HCT116 (cell line): ENCODE data around the gene BAIAP2. TPM values are rescaled to one million over a fixed set of nuclear protein-coding genes. Genes with fewer than 3 reads are reported as not detected.

Source experiments
- ATAC-seq: fragments of 200-7000 bp; cut with Tn5 transposase; 2 replicates; pipeline ENCODE4 v1.9.1; 2020; ENCODE audit warnings: mild to moderate bottlenecking, moderate library complexity
- BruUV-seq: library from RNA; stranded (reverse); fragments of 400-500 nt; replicated peaks from 2 replicates; lab custom pipeline; 2021; lab: Mats Ljungman, UMichigan
- CTCF ChIA-PET: fragments of 300-600 bp; sonication (Branson Sonifier 250); formaldehyde crosslinking; loops from one replicate; lab custom pipeline; 2021; ENCODE audit warnings: antibody characterized with exemption; lab: Charles Lee
- POLR2A ChIA-PET: fragments of 300-600, 350-600 bp; sonication (Branson Sonifier 250); formaldehyde crosslinking; loops from one replicate; lab custom pipeline; 2021; ENCODE audit warnings: antibody characterized with exemption; lab: Charles Lee
- RAD21 ChIA-PET, 2 experiments: fragments of 300-600 bp; sonication (Branson Sonifier 250); formaldehyde crosslinking; loops; one replicate each; lab custom pipeline; 2023; ENCODE audit warnings: low total read pairs in 2 of 2; ENCODE audit not compliant: uncharacterized antibody in 2 of 2, unreplicated experiment in 2 of 2, low non-redundant PET in 1 of 2; lab: Charles Lee
- DNase-seq: peaks from one replicate; pipeline ENCODE4 v3.0.0-alpha.2; 2010; ENCODE audit warnings: low read depth, low spot score
- H2AFZ ChIP-seq: fragments of 200-600 bp; shearing (Covaris generic), sonication (generic); 2 replicates; pipeline ENCODE4 v1.6.1; 2017; ENCODE audit warnings: low read depth, mixed run types, mixed read lengths, antibody characterized with exemption, low read length; ENCODE audit not compliant: poor library complexity, severe bottlenecking
- H3K27ac ChIP-seq: 2 replicates; pipeline ENCODE4 v1.5.1; 2012; ENCODE audit warnings: low read depth, low read length
- H3K27me3 ChIP-seq: fragments of 200-600 bp; sonication (generic); 2 replicates; pipeline ENCODE4 v1.6.1; 2016; ENCODE audit warnings: mixed run types, low read length, mixed read lengths; ENCODE audit not compliant: insufficient read depth
- H3K36me3 ChIP-seq, 2 experiments: fragments of 200-500 bp in 1 of 2; fragments of 200-600 bp in 1 of 2; sonication (Bioruptor generic) in 1 of 2; sonication (generic) in 1 of 2; 2 replicates each; pipeline versions ENCODE4 v1.5.1 to v1.6.1; 2014 to 2016; ENCODE audit warnings: low read length in 2 of 2, inconsistent platforms in 1 of 2, mixed read lengths in 1 of 2, mixed run types in 1 of 2; ENCODE audit not compliant: insufficient read depth in 2 of 2, control insufficient read depth in 1 of 2
- H3K4me1 ChIP-seq, 2 experiments: fragments of 200-600 bp in 1 of 2; sonication (generic) in 1 of 2; 2 replicates each; pipeline versions ENCODE4 v1.5.1 to v1.6.1; 2012 to 2017; ENCODE audit warnings: low read length in 2 of 2, inconsistent platforms in 1 of 2, mild to moderate bottlenecking in 1 of 2, mixed read lengths in 1 of 2, mixed run types in 1 of 2, moderate library complexity in 1 of 2; ENCODE audit not compliant: insufficient read depth in 2 of 2, control insufficient read depth in 1 of 2
- H3K4me2 ChIP-seq: fragments of 200-600 bp; sonication (generic); 2 replicates; pipeline ENCODE4 v1.6.1; 2017; ENCODE audit warnings: mixed run types, low read length, mixed read lengths
- H3K4me3 ChIP-seq, 2 experiments: fragments of 200-600 bp in 1 of 2; sonication (generic) in 1 of 2; replicated peaks in 1 of 2; 2 replicates each; pipeline ENCODE4 v1.5.1; 2011 to 2016; ENCODE audit warnings: low read length in 2 of 2, control low read depth in 1 of 2, low read depth in 1 of 2, mild to moderate bottlenecking in 1 of 2, mixed read lengths in 1 of 2, mixed run types in 1 of 2
- H3K79me2 ChIP-seq: fragments of 200-600 bp; sonication (generic); 2 replicates; pipeline ENCODE4 v1.6.1; 2017; ENCODE audit warnings: mild to moderate bottlenecking, mixed run types, low read length, moderate library complexity, mixed read lengths; ENCODE audit not compliant: insufficient read depth
- H3K9ac ChIP-seq: fragments of 200-600 bp; sonication (generic); 2 replicates; pipeline ENCODE4 v1.6.1; 2016; ENCODE audit warnings: low read length, mixed read lengths
- H3K9me2 ChIP-seq: fragments of 200-600 bp; sonication (generic), shearing (Covaris generic); 2 replicates; pipeline ENCODE4 v1.6.1; 2017; ENCODE audit warnings: mixed run types, mild to moderate bottlenecking, moderate library complexity; ENCODE audit not compliant: insufficient read depth
- H3K9me3 ChIP-seq, 2 experiments: fragments of 200-500 bp in 1 of 2; fragments of 200-600 bp in 1 of 2; sonication (Bioruptor generic) in 1 of 2; sonication (generic) in 1 of 2; 2 replicates each; pipeline ENCODE4 v1.6.1; 2014 to 2017; ENCODE audit warnings: low read length in 2 of 2, mixed read lengths in 2 of 2, inconsistent platforms in 1 of 2, low read depth in 1 of 2, mild to moderate bottlenecking in 1 of 2, mixed run types in 1 of 2, moderate library complexity in 1 of 2; ENCODE audit not compliant: control insufficient read depth in 1 of 2, insufficient read depth in 1 of 2
- H4K20me1 ChIP-seq: fragments of 200-600 bp; sonication (generic), shearing (Covaris generic); 2 replicates; pipeline ENCODE4 v1.6.1; 2017; ENCODE audit warnings: mixed run types, mild to moderate bottlenecking, moderate library complexity; ENCODE audit not compliant: insufficient read depth
- CTCF ChIP-seq, 3 experiments: fragments of 200-600 bp in 1 of 3; sonication (generic) in 1 of 3; IDR thresholded peaks in 2 of 3; conservative IDR thresholded peaks in 1 of 3; 2 replicates each; pipeline ENCODE4 v1.5.1; 2012 to 2017; ENCODE audit warnings: low read depth in 2 of 3, low read length in 2 of 3, antibody characterized with exemption in 1 of 3, borderline replicate concordance in 1 of 3, control low read depth in 1 of 3, mild to moderate bottlenecking in 1 of 3, mixed read lengths in 1 of 3, mixed run types in 1 of 3, moderate library complexity in 1 of 3; ENCODE audit not compliant: insufficient read depth in 1 of 3
- ELF1 ChIP-seq: IDR thresholded peaks from 2 replicates; pipeline ENCODE4 v1.6.1; 2012; ENCODE audit warnings: low read depth, borderline replicate concordance
- EZH2 ChIP-seq: fragments of 200-600 bp; sonication (generic); IDR thresholded peaks from 2 replicates; pipeline ENCODE4 v1.6.1; 2017; ENCODE audit warnings: antibody characterized with exemption, mixed run types
- FOSL1 ChIP-seq: IDR thresholded peaks from 2 replicates; pipeline ENCODE4 v1.6.1; 2012; ENCODE audit warnings: low read depth
- JUND ChIP-seq: IDR thresholded peaks from 2 replicates; pipeline ENCODE4 v1.6.1; 2012
- POLR2A ChIP-seq: IDR thresholded peaks from 2 replicates; pipeline ENCODE4 v1.7.0; 2011; ENCODE audit warnings: borderline replicate concordance; ENCODE audit not compliant: insufficient read depth, insufficient read length; ENCODE audit errors: extremely low read depth
- POLR2AphosphoS5 ChIP-seq: IDR thresholded peaks from 2 replicates; pipeline ENCODE4 v1.6.1; 2011; ENCODE audit warnings: mild to moderate bottlenecking, low read depth, low read length, moderate library complexity
- RAD21 ChIP-seq: IDR thresholded peaks from 2 replicates; pipeline ENCODE4 v1.6.1; 2012; ENCODE audit warnings: low read depth, mild to moderate bottlenecking
- REST ChIP-seq: IDR thresholded peaks from 2 replicates; pipeline ENCODE4 v1.6.1; 2012; ENCODE audit warnings: low read depth
- YY1 ChIP-seq: IDR thresholded peaks from 2 replicates; pipeline ENCODE4 v1.6.1; 2011; ENCODE audit warnings: low read length, low read depth, moderate library complexity, mild to moderate bottlenecking; ENCODE audit not compliant: insufficient replicate concordance; ENCODE audit errors: extremely low read depth
- ZBTB33 ChIP-seq: IDR thresholded peaks from 2 replicates; pipeline ENCODE4 v1.6.1; 2011; ENCODE audit warnings: mild to moderate bottlenecking, low read length, moderate library complexity; ENCODE audit not compliant: insufficient replicate concordance; ENCODE audit errors: extremely low read depth
- ZNF274 ChIP-seq: fragments of 200-500 bp; sonication (Bioruptor generic); IDR thresholded peaks from 2 replicates; pipeline ENCODE4 v1.6.1; 2014; ENCODE audit warnings: mild to moderate bottlenecking, low read depth, low read length, inconsistent platforms
- intact Hi-C: fragments of 100-400 bp; cut with micrococcal nuclease; formaldehyde crosslinking; loops from 2 replicates; pipeline ENCODE4 v1.10.0; 2022
- total RNA-seq: library from RNA; stranded (reverse); gene quantifications from one replicate; pipeline ENCODE4 v1.2.1, GENCODE V29; 2021; ENCODE audit not compliant: unreplicated experiment

BAIAP2 gene
- total RNA-seq, 1 experiment from 2014 or later: 105 TPM

- ATAC-seq (no peak), DNase-seq (no peak)
- Histone ChIP-seq H3K9ac (no peak overlapping the region), H3K27ac (no peak overlapping the region), H3K9me3 (no peaks in the 10 kb centered on the region), H3K4me2 (no peak overlapping the region), H2AFZ (no peak overlapping the region), H3K4me1 (no peaks in the 10 kb centered on the region), H3K36me3 (peaks cover 13 to 38% of the 10 kb centered on the region in 2 experiments; a peak in 3 of 4 replicates), H3K9me2 (no peaks in the 10 kb centered on the region), H3K79me2 (no peaks in the 10 kb centered on the region), H4K20me1 (no peaks in the 10 kb centered on the region), H3K27me3 (no peaks in the 10 kb centered on the region), H3K4me3 (no peak overlapping the region)
- ChIA-PET CTCF (no interaction called here), RAD21 (no interaction called here), POLR2A (no interaction called here)
- BruUV-seq: no TSS peak
- no peak for TF ChIP-seq FOSL1
- TF ChIP-seq YY1: no peak
- intact Hi-C loops: no loop called here
These were observed 75.0 kb downstream of the BAIAP2 start for GRCh38 chr17:81109957-81110356.

GRCh38 chr17:81110488-81111040 is 75.6 kb downstream of the BAIAP2 start:
- ATAC-seq: no peak
- no peak overlapping the region for H3K27ac ChIP-seq
- H3K36me3 ChIP-seq: peaks cover 9 to 32% of the 10 kb centered on the region in 2 experiments; a peak in 2 of 4 replicates
- H3K9ac ChIP-seq: no peak overlapping the region
- DNase-seq: no peak
- no peak overlapping the region for H2AFZ ChIP-seq
- H4K20me1 ChIP-seq: no peaks in the 10 kb centered on the region
- no peak overlapping the region for H3K4me2 ChIP-seq
- CTCF ChIA-PET: no interaction called here
- RAD21 ChIA-PET: no interaction called here
- no peaks in the 10 kb centered on the region for H3K27me3 ChIP-seq
- no peaks in the 10 kb centered on the region for H3K9me3 ChIP-seq
- H3K79me2 ChIP-seq: no peaks in the 10 kb centered on the region
- H3K4me1 ChIP-seq: no peaks in the 10 kb centered on the region
- no peak overlapping the region for H3K4me3 ChIP-seq
- BruUV-seq: no TSS peak
- H3K9me2 ChIP-seq: no peaks in the 10 kb centered on the region
- POLR2A ChIA-PET: no interaction called here
- intact Hi-C loops: no loop called here
- no peak for TF ChIP-seq JUND
- TF ChIP-seq REST: no peak
- no peak for TF ChIP-seq CTCF (IDR thresholded peaks at IDR 0.05 in 2 of 3, conservative IDR thresholded peaks at IDR 0.05 in 1 of 3; ENCODE audit: borderline replicate concordance in 1 of 3, insufficient read depth in 1 of 3, low read depth in 2 of 3, low read length in 2 of 3)
- no peak for TF ChIP-seq ELF1
- TF ChIP-seq ZNF274: no peak
- TF ChIP-seq YY1: no peak
- TF ChIP-seq EZH2: no peak
- TF ChIP-seq RAD21: no peak
- no peak for TF ChIP-seq ZBTB33
- TF ChIP-seq POLR2AphosphoS5: no peak
- no peak for TF ChIP-seq POLR2A
